Measurements from ENCODE around the gene ZNF433. TPM values are rescaled to one million over a fixed set of nuclear protein-coding genes. Genes with fewer than 3 reads are reported as not detected.

ZNF433 gene
- total RNA-seq, 1 donor from 2014 or later, result 8.9 TPM

GRCh38 chr19:12055784-12056183, 20.3 kb upstream of the ZNF433 start:
- H3K27ac Mint-ChIP-seq, result peak overlapping the region; percentile 70
- H3K27me3 Mint-ChIP-seq, result peaks cover 7% of the 10 kb centered on the region
- peaks cover 7% of the 10 kb centered on the region for H3K9me3 Mint-ChIP-seq
- TF ChIP-seq CTCF (conservative IDR thresholded peaks at IDR 0.05), result no peak
- DNase-seq (ENCODE audit: extremely low spot score, unreplicated experiment), result no peak
- H3K4me3 Mint-ChIP-seq, result peak overlapping the region; percentile 20
- H3K4me1 Mint-ChIP-seq (ENCODE audit: unreplicated experiment), result peaks cover 16% of the 10 kb centered on the region
- H3K36me3 Mint-ChIP-seq, result peaks cover 5% of the 10 kb centered on the region

GRCh38 chr19:12052497-12053169, 17.2 kb upstream of the ZNF433 start, which contains the start of gene ZNF878:
Gene ZNF878, minus strand, starts transcription at chr19:12052961. Its CDS starts 160 bp downstream, at chr19:12052801.
- Mint-ChIP-seq H3K27ac (peak within 1 kb of the TSS; percentile 70), H3K4me3 (peak within 1 kb of the TSS; percentile 95), H3K36me3 (peaks cover 11% of the 10 kb centered on the region), H3K27me3 (peaks cover 7% of the 10 kb centered on the region), H3K9me3 (peaks cover 10% of the 10 kb centered on the region), H3K4me1 (ENCODE audit: unreplicated experiment) (peaks cover 12% of the 10 kb centered on the region)
- peak; percentile 55 for TF ChIP-seq CTCF (conservative IDR thresholded peaks at IDR 0.05)
- DNase-seq (ENCODE audit: extremely low spot score, unreplicated experiment), result peak; percentile 90

- DNase-seq (ENCODE audit: extremely low spot score, unreplicated experiment), result no peak
- no peak for TF ChIP-seq CTCF (conservative IDR thresholded peaks at IDR 0.05)
- Mint-ChIP-seq H3K4me1 (ENCODE audit: unreplicated experiment) (peaks cover 12% of the 10 kb centered on the region), H3K27ac (peak overlapping the region; percentile 70), H3K4me3 (peak overlapping the region; percentile 90), H3K27me3 (peaks cover 7% of the 10 kb centered on the region), H3K36me3 (peaks cover 14% of the 10 kb centered on the region), H3K9me3 (peaks cover 10% of the 10 kb centered on the region)
Observed at GRCh38 chr19:12052091-12052496, 16.6 kb upstream of the ZNF433 start.

- H3K4me3 Mint-ChIP-seq, result no peak overlapping the region
- H3K4me1 Mint-ChIP-seq (ENCODE audit: unreplicated experiment), result peaks cover 5% of the 10 kb centered on the region
- no peak for TF ChIP-seq CTCF (conservative IDR thresholded peaks at IDR 0.05)
- DNase-seq (ENCODE audit: extremely low spot score, unreplicated experiment), result no peak
- H3K27me3 Mint-ChIP-seq, result peaks cover 3% of the 10 kb centered on the region
- H3K27ac Mint-ChIP-seq, result no peak overlapping the region
- peaks cover 19% of the 10 kb centered on the region for H3K9me3 Mint-ChIP-seq
- peaks cover 40% of the 10 kb centered on the region for H3K36me3 Mint-ChIP-seq
Observed at GRCh38 chr19:12047868-12048267, 12.4 kb upstream of the ZNF433 start.

GRCh38 chr19:12043752-12044422, 8.4 kb upstream of the ZNF433 start:
- Mint-ChIP-seq H3K27me3 (no peaks in the 10 kb centered on the region), H3K4me1 (ENCODE audit: unreplicated experiment) (no peaks in the 10 kb centered on the region), H3K36me3 (peaks cover 39% of the 10 kb centered on the region), H3K27ac (no peak overlapping the region), H3K9me3 (peaks cover 12% of the 10 kb centered on the region), H3K4me3 (no peak overlapping the region)
- DNase-seq (ENCODE audit: extremely low spot score, unreplicated experiment), result no peak
- TF ChIP-seq CTCF (conservative IDR thresholded peaks at IDR 0.05), result no peak

All from type B pancreatic cell (in vitro differentiated cells).